Neural cell (in vitro differentiated cells): ENCODE data around the gene ATG2B. TPM values are rescaled to one million over a fixed set of nuclear protein-coding genes. Genes with fewer than 3 reads are reported as not detected.

ENCODE experiments used
- H2AFZ ChIP-seq: fragments of 200-600, 300-800 bp; sonication (generic), shearing (Covaris generic); 2 replicates; pipeline ENCODE4 v1.6.0; 2014; ENCODE audit warnings: low read depth, mild to moderate bottlenecking, antibody characterized with exemption, low read length, moderate library complexity
- H3F3A ChIP-seq: fragments of 200-600 bp; shearing (Covaris generic); 2 replicates; pipeline ENCODE4 v1.6.1; 2016; ENCODE audit warnings: mild to moderate bottlenecking, moderate library complexity, mixed read lengths, antibody characterized with exemption, low read length; ENCODE audit not compliant: insufficient read depth, poor library complexity, severe bottlenecking
- H3K27ac ChIP-seq: fragments of 200-600, 300-800 bp; sonication (generic), shearing (Covaris generic); 2 replicates; pipeline ENCODE4 v1.5.1; 2014; ENCODE audit warnings: mild to moderate bottlenecking, low read length, moderate library complexity
- H3K27me3 ChIP-seq: fragments of 300-800, 200-600 bp; sonication (generic), shearing (Covaris generic); 2 replicates; pipeline ENCODE4 v1.6.0; 2014; ENCODE audit warnings: mild to moderate bottlenecking, low read depth, low read length, moderate library complexity; ENCODE audit not compliant: insufficient read depth
- H3K36me3 ChIP-seq: fragments of 300-800, 200-600 bp; sonication (generic), shearing (Covaris generic); 2 replicates; pipeline ENCODE4 v1.5.1; 2014; ENCODE audit warnings: mild to moderate bottlenecking, antibody characterized with exemption, low read length, moderate library complexity; ENCODE audit not compliant: insufficient read depth
- H3K4me2 ChIP-seq: fragments of 300-800, 200-600 bp; sonication (generic), shearing (Covaris generic); 2 replicates; pipeline ENCODE4 v1.6.0; 2014; ENCODE audit warnings: mild to moderate bottlenecking, low read length
- H3K4me3 ChIP-seq: fragments of 300-800, 200-600 bp; sonication (generic), shearing (Covaris generic); 2 replicates; pipeline ENCODE4 v1.5.1; 2014; ENCODE audit warnings: mild to moderate bottlenecking, low read length, moderate library complexity
- H3K79me2 ChIP-seq: fragments of 200-600 bp; shearing (Covaris generic); replicated peaks from 2 replicates; pipeline ENCODE4 v1.6.0; 2014; ENCODE audit warnings: mild to moderate bottlenecking, low read length, moderate library complexity; ENCODE audit not compliant: insufficient read depth
- H3K9ac ChIP-seq: fragments of 300-800, 200-600 bp; sonication (generic), shearing (Covaris generic); 2 replicates; pipeline ENCODE4 v1.6.1; 2016; ENCODE audit warnings: mild to moderate bottlenecking, low read length, mixed read lengths
- H3K9me2 ChIP-seq: fragments of 200-600 bp; shearing (Covaris generic); 2 replicates; pipeline ENCODE4 v1.6.1; 2016; ENCODE audit warnings: mild to moderate bottlenecking, low read length, mixed read lengths; ENCODE audit not compliant: insufficient read depth
- H3K9me3 ChIP-seq: fragments of 200-600, 300-800 bp; sonication (generic), shearing (Covaris generic); 2 replicates; pipeline ENCODE4 v1.6.1; 2016; ENCODE audit warnings: mild to moderate bottlenecking, mixed run types, low read length, moderate library complexity, mixed read lengths
- H4K20me1 ChIP-seq: fragments of 200-600 bp; shearing (Covaris generic); 2 replicates; pipeline ENCODE4 v1.6.1; 2016; ENCODE audit warnings: mild to moderate bottlenecking, mixed run types; ENCODE audit not compliant: insufficient read depth
- EP300 ChIP-seq: fragments of 450-650 bp; conservative IDR thresholded peaks from 2 replicates; pipeline ENCODE4 v1.6.1; 2014; ENCODE audit warnings: antibody characterized with exemption, mild to moderate bottlenecking, moderate library complexity; ENCODE audit not compliant: poor library complexity, severe bottlenecking
- EZH2 ChIP-seq: fragments of 200-600, 300-800 bp; shearing (Covaris generic), sonication (generic); IDR thresholded peaks from 2 replicates; pipeline ENCODE4 v1.6.1; 2014; ENCODE audit warnings: antibody characterized with exemption, low read length, borderline replicate concordance, mild to moderate bottlenecking; ENCODE audit not compliant: insufficient read depth, poor library complexity, severe bottlenecking
- MXI1 ChIP-seq: fragments of 450-650 bp; conservative IDR thresholded peaks from 2 replicates; pipeline ENCODE4 v1.6.1; 2014; ENCODE audit warnings: antibody characterized with exemption, mild to moderate bottlenecking; ENCODE audit not compliant: poor library complexity, severe bottlenecking
- POLR2AphosphoS5 ChIP-seq: IDR thresholded peaks from 2 replicates; pipeline ENCODE4 v1.6.1; 2012
- RAD21 ChIP-seq: fragments of 450-650 bp; conservative IDR thresholded peaks from 2 replicates; pipeline ENCODE4 v1.6.1; 2014; ENCODE audit warnings: antibody characterized with exemption, mild to moderate bottlenecking, moderate library complexity
- SMC3 ChIP-seq: fragments of 450-650 bp; conservative IDR thresholded peaks from 2 replicates; pipeline ENCODE4 v1.6.1; 2014; ENCODE audit warnings: antibody characterized with exemption, mild to moderate bottlenecking, moderate library complexity; ENCODE audit not compliant: poor library complexity
- TAF1 ChIP-seq: IDR thresholded peaks from 2 replicates; pipeline ENCODE4 v1.6.1; 2012; ENCODE audit warnings: low read depth
- polyA plus RNA-seq: library from polyadenylated mRNA; depleted of rRNA; stranded (reverse); fragments of >200 nt; gene quantifications from 2 replicates; pipeline ENCODE4 v1.2.3, GENCODE V29; 2014
- TF ChIP-seq, protein P1 (sequence below): IDR thresholded peaks from 2 replicates; pipeline ENCODE4 v1.6.1; 2012; ENCODE audit warnings: borderline replicate concordance
- TF ChIP-seq, protein P2 (sequence below): fragments of 450-650 bp; IDR thresholded peaks from 2 replicates; pipeline ENCODE4 v1.5.1; 2014; ENCODE audit warnings: antibody characterized with exemption, mild to moderate bottlenecking, moderate library complexity; ENCODE audit not compliant: poor library complexity, severe bottlenecking

The ATG2B gene
- polyA plus RNA-seq, 1 donor from 2014 or later = 16.2 TPM

DNA sequence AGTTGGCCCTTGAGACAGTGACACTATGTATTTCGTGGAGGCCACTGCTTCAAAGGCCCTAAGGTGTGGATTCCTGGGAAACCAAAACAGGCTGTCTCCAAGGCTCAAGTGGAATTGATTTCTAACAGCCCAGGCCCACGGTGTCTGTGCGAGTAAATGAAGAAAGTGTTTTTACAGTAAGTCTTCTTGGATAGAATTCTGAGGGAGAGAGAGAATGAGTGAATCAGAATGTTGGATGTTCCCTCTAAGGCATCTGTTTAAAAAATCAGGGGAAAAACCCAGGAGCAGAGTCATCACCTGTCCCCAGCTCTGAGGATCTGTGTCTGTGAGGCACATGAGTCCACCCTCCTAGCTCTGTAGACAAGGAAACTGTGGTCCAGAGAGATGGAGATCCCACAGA lies 129.5 kb downstream of the ATG2B start:
- Histone ChIP-seq H3K9me2 (no peaks in the 10 kb centered on the region), H3K27ac (no peak overlapping the region), H3K36me3 (no peaks in the 10 kb centered on the region), H3K9me3 (no peaks in the 10 kb centered on the region), H3K79me2 (no peaks in the 10 kb centered on the region), H3K9ac (no peak overlapping the region), H3K4me3 (no peak overlapping the region), H3K27me3 (no peaks in the 10 kb centered on the region), H4K20me1 (no peaks in the 10 kb centered on the region), H3F3A (no peaks in the 10 kb centered on the region), H2AFZ (no peak overlapping the region), H3K4me2 (no peak overlapping the region)
- TF ChIP-seq EZH2 = no peak
- TF ChIP-seq MXI1 = no peak
- no peak for TF ChIP-seq RAD21
- TF ChIP-seq POLR2AphosphoS5 = no peak
- TF ChIP-seq, protein P1, sequence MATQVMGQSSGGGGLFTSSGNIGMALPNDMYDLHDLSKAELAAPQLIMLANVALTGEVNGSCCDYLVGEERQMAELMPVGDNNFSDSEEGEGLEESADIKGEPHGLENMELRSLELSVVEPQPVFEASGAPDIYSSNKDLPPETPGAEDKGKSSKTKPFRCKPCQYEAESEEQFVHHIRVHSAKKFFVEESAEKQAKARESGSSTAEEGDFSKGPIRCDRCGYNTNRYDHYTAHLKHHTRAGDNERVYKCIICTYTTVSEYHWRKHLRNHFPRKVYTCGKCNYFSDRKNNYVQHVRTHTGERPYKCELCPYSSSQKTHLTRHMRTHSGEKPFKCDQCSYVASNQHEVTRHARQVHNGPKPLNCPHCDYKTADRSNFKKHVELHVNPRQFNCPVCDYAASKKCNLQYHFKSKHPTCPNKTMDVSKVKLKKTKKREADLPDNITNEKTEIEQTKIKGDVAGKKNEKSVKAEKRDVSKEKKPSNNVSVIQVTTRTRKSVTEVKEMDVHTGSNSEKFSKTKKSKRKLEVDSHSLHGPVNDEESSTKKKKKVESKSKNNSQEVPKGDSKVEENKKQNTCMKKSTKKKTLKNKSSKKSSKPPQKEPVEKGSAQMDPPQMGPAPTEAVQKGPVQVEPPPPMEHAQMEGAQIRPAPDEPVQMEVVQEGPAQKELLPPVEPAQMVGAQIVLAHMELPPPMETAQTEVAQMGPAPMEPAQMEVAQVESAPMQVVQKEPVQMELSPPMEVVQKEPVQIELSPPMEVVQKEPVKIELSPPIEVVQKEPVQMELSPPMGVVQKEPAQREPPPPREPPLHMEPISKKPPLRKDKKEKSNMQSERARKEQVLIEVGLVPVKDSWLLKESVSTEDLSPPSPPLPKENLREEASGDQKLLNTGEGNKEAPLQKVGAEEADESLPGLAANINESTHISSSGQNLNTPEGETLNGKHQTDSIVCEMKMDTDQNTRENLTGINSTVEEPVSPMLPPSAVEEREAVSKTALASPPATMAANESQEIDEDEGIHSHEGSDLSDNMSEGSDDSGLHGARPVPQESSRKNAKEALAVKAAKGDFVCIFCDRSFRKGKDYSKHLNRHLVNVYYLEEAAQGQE = no peak
- no peak for TF ChIP-seq EP300
- TF ChIP-seq TAF1 = no peak
- TF ChIP-seq SMC3 = no peak
- TF ChIP-seq, protein P2, sequence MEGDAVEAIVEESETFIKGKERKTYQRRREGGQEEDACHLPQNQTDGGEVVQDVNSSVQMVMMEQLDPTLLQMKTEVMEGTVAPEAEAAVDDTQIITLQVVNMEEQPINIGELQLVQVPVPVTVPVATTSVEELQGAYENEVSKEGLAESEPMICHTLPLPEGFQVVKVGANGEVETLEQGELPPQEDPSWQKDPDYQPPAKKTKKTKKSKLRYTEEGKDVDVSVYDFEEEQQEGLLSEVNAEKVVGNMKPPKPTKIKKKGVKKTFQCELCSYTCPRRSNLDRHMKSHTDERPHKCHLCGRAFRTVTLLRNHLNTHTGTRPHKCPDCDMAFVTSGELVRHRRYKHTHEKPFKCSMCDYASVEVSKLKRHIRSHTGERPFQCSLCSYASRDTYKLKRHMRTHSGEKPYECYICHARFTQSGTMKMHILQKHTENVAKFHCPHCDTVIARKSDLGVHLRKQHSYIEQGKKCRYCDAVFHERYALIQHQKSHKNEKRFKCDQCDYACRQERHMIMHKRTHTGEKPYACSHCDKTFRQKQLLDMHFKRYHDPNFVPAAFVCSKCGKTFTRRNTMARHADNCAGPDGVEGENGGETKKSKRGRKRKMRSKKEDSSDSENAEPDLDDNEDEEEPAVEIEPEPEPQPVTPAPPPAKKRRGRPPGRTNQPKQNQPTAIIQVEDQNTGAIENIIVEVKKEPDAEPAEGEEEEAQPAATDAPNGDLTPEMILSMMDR = no peak

DNA sequence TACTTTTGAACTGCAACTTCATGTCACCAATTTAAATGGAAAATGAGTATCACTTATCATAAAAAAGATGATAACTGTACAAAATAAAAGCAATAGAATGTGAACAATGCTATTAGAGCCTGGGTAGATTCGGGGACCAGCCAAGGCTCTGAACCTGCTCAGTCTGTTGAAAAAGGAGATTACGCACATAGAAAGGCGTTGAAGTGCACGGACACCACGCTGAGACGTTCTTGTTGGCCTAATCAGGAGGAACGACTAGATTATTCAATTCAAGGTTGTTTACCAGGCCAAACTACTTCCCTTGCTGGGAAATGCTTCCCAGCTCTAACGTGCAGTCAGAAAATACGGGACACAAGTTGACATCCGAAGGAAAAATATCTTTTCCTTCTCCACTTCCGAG lies 130.6 kb downstream of the ATG2B start:
- no peak overlapping the region for H3K9ac ChIP-seq
- no peaks in the 10 kb centered on the region for H3F3A ChIP-seq
- H3K27me3 ChIP-seq = no peaks in the 10 kb centered on the region
- no peaks in the 10 kb centered on the region for H3K9me2 ChIP-seq
- no peaks in the 10 kb centered on the region for H3K9me3 ChIP-seq
- TF ChIP-seq MXI1 = no peak
- no peak for TF ChIP-seq TAF1
- no peak for TF ChIP-seq EZH2
- TF ChIP-seq SMC3 = no peak
- TF ChIP-seq, protein P1 = no peak
- TF ChIP-seq, protein P2 = no peak
- TF ChIP-seq RAD21 = no peak
- no peak for TF ChIP-seq EP300
- TF ChIP-seq POLR2AphosphoS5 = no peak
- no peak overlapping the region for H3K27ac ChIP-seq
- H3K36me3 ChIP-seq = no peaks in the 10 kb centered on the region
- no peak overlapping the region for H2AFZ ChIP-seq
- H3K4me2 ChIP-seq = no peak overlapping the region
- H3K4me3 ChIP-seq = no peak overlapping the region
- no peaks in the 10 kb centered on the region for H4K20me1 ChIP-seq
- no peaks in the 10 kb centered on the region for H3K79me2 ChIP-seq
